Subcutaneous abdominal adipose tissue (tissue), 5 donors: ENCODE measurements around the gene SOX9.
"Not testable (repeated sequence)": the region's sequence is repeated elsewhere in the genome, so short reads cannot be mapped to it uniquely, and the experiment has no call there.

Source experiments
- H3K27ac ChIP-seq: one replicate; pipeline ENCODE4 v1.7.0; 2013; ENCODE audit warnings: low read depth, mild to moderate bottlenecking, inconsistent platforms, low read length, moderate library complexity
- H3K27me3 ChIP-seq, 5 donors: one replicate each; pipeline ENCODE4 v1.7.0; 2013; ENCODE audit warnings: low read length in 5 of 5, inconsistent platforms in 1 of 5; ENCODE audit not compliant: control insufficient read depth in 5 of 5, insufficient read depth in 4 of 5
- H3K36me3 ChIP-seq, 5 donors: one replicate each; pipeline ENCODE4 v1.7.0; 2013; ENCODE audit warnings: low read length in 5 of 5; ENCODE audit not compliant: control insufficient read depth in 5 of 5, insufficient read depth in 5 of 5
- H3K4me1 ChIP-seq, 5 donors: one replicate each; pipeline ENCODE4 v1.7.0; 2013; ENCODE audit warnings: low read length in 5 of 5, mild to moderate bottlenecking in 3 of 5, moderate library complexity in 1 of 5; ENCODE audit not compliant: control insufficient read depth in 5 of 5, insufficient read depth in 5 of 5
- H3K4me3 ChIP-seq, 5 donors: one replicate each; pipeline ENCODE4 v1.7.0; 2013; ENCODE audit warnings: low read length in 5 of 5, low read depth in 1 of 5
- H3K9ac ChIP-seq, 5 donors: one replicate each; pipeline ENCODE4 v1.7.0; 2013; ENCODE audit warnings: low read length in 5 of 5, mild to moderate bottlenecking in 4 of 5, moderate library complexity in 3 of 5
- H3K9me3 ChIP-seq, 5 donors: one replicate each; pipeline ENCODE4 v1.7.0; 2013; ENCODE audit warnings: low read length in 5 of 5; ENCODE audit not compliant: control insufficient read depth in 5 of 5
- donor health status: healthy.
- donor health status: healthy.
- donor health status: healthy.
- donor health status: healthy.
- donor health status: healthy.

The SOX9 gene

DNA sequence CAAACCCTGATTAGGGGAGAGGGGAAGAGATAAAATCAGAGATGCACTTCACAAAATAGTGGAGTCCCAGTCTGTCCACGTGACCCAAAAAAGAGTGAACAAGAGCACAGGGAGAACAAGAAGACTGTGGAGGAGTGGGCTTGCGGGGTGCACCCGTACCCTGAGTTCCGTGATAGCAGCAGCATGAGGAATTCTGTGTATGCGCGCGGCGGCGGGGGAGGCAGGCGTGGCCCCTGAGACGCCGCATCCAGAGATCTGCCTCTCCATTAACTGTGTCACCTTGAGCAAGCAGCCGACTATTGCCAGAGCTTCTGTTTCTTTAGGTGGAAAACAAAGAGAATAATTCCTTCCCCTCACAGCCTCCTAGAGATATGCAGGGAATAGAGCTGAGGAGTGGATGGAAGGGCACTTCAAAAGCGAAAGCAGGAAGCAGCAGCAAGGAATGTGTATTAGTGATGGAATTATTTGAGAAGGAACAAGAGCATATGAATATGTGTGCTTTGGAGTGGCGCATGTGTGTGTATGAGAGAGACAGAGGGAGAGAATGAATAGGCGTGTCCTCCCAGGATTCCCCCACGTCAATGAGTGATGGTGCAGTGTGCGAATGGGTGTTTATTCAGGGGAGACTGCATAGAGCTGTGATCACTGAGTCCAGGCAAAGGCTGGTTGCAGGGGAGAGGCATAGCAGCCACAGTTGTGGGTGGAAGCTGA lies 10.4 kb upstream of the SOX9 start:
- Histone ChIP-seq H3K27me3 (peaks cover under 1 to 33% (median 15%) of the 10 kb centered on the region in 5 donors), H3K27ac (no peak overlapping the region), H3K4me1 (no peaks in the 10 kb centered on the region), H3K9ac (no peak overlapping the region), H3K36me3 (no peaks in the 10 kb centered on the region), H3K9me3 (no peaks in the 10 kb centered on the region), H3K4me3 (peak overlapping the region in 3 of 5 donors; percentile 17 to 54 (median 45))

DNA sequence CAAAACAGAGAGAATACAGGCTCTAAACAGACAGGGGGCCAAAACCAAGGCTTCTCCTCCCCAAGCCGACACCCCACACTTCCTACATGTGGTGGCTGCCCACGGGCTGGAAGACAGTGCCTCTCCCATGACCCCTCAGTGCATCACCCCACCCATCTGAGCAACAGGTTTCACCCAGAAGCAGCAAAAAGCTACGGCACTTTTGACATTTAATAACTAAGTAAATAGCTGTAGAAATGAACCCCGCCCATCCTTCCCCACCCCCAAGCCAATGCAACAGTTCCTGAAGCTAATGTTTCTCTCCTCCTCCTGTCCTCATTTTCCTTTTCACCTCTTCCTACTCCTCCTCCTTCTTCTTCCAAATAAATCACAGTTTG lies 9.9 kb upstream of the SOX9 start:
- peak overlapping the region in 2 of 5 donors; percentile 17 to 54 for H3K4me3 ChIP-seq
- peaks cover 5 to 38% (median 20%) of the 10 kb centered on the region in 5 donors for H3K27me3 ChIP-seq
- no peak overlapping the region for H3K27ac ChIP-seq
- H3K36me3 ChIP-seq, result no peaks in the 10 kb centered on the region
- no peak overlapping the region for H3K9ac ChIP-seq
- no peaks in the 10 kb centered on the region for H3K9me3 ChIP-seq
- H3K4me1 ChIP-seq, result peaks cover 0 to 3% (median 0%) of the 10 kb centered on the region in 5 donors

DNA sequence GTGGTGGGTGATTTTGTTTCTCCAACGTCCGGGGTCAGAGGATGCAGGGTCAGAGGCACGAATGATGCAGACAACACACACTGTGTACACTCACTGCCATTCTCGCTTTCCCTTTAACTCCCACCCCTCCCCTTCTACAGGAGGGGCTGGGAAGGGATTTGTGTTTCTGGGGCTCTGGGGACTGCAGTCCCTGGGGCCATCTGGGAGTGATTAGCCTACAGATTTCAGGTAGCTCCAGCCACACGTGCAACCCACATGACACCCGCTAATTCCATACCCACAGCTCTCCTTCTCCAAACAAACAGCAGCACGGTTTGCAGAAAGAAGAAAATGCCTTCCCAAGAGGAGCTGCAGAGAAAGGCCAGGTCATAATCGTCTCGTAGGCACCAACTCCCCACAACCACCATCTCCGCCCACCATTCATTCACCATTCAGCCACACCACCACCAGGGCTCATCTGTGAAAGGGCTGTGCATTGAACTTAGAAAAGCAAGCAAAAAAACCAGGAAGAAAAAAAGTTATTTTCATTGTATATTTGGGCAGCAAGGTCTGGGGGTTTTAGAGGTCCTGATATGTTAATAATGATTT lies 9.4 kb upstream of the SOX9 start:
- no peaks in the 10 kb centered on the region for H3K36me3 ChIP-seq
- H3K9ac ChIP-seq, result no peak overlapping the region
- H3K4me1 ChIP-seq, result peaks cover 0 to 5% (median under 1%) of the 10 kb centered on the region in 5 donors
- H3K4me3 ChIP-seq, result no peak overlapping the region
- no peaks in the 10 kb centered on the region for H3K9me3 ChIP-seq
- peaks cover 10 to 43% (median 25%) of the 10 kb centered on the region in 5 donors for H3K27me3 ChIP-seq
- H3K27ac ChIP-seq, result no peak overlapping the region

DNA sequence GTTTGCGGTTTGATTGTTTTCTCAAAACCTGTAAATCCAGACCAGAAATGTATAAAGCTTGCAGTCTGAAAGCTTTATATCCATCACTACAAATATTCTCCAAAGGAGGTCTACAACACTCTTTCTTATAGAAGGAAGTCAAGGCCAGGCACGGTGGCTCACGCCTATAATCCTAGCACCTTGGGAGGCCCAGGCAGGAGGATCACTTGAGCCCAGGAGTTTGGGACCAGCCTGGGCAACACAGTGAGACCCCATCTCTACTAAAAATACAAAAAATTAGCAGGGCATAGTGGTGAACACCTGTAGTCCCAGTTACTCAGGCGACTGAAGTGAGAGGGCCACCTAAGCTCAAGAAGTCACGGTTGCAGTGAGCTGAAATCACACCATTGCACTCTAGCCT lies 8.9 kb upstream of the SOX9 start:
- H3K4me3 ChIP-seq, H3K9ac ChIP-seq, H3K36me3 ChIP-seq, H3K9me3 ChIP-seq, H3K27ac ChIP-seq, H3K4me1 ChIP-seq: not testable (repeated sequence)
- peaks cover 15 to 48% (median 29%) of the 10 kb centered on the region in 5 donors for H3K27me3 ChIP-seq

DNA sequence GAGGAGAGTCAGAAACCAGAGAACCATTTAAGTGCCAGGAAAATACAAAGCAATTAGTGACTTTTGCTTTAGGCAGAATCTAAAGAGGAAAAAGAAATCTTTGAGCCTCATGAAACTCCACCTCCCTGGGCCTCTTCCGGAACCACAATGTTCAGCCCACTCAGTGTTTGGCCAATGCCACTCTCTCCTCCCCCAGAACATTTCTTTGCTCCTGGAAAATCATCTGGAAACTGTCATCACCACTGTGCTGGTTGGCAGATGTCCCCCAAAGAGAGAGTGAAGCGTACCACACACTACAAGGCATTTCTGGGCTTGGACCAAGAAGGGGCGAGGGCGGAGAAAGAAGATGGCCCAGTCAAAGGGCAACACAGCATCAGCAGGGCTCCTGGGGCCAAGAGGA lies 7.1 kb upstream of the SOX9 start:
- Histone ChIP-seq H3K4me1 (peaks cover 0 to 26% (median 22%) of the 10 kb centered on the region in 5 donors), H3K36me3 (no peaks in the 10 kb centered on the region), H3K9me3 (no peaks in the 10 kb centered on the region), H3K27ac (no peak overlapping the region), H3K4me3 (no peak overlapping the region), H3K27me3 (peaks cover 32 to 61% (median 45%) of the 10 kb centered on the region in 5 donors), H3K9ac (no peak overlapping the region)

DNA sequence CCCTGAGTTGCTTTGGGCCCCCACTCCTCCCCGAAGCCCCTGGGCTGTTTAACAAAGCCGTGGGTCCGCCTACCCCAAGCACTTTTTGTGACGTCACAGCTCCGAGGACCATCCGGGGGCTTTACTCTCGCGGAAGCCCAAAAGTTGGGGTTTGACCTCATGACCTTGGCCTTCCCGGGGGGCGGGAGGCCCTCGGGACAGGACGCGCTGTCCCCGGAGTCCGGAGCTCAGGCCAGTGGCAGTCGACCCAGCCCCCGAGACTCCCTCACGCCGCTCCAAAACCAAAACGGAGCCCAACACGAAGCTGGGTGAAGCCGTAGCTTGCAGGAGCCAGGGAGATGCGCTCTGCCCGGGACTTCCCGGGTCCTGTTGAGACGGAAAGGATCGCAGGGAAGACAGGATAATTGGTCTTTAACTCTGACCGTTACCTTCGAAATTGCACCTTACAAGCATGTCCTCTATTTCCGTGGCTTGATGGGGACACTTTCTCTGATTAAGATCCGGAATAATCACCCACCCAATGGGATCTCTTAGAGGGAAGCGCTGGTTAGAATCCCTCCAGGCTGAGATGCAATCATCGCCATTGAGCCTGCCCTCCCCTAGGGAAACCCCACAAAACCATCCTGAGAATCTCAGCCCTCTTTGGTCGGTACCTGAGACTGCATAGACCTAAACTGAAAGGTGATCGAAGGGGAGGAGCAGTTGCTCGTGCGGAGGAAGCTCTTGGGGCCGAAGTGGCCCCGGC lies 4.9 kb upstream of the SOX9 start:
- Histone ChIP-seq H3K27ac (no peak overlapping the region), H3K9ac (no peak overlapping the region), H3K9me3 (no peaks in the 10 kb centered on the region), H3K27me3 (peaks cover 32 to 57% (median 48%) of the 10 kb centered on the region in 5 donors), H3K36me3 (no peaks in the 10 kb centered on the region), H3K4me3 (peak overlapping the region in 1 of 5 donors; percentile 41), H3K4me1 (peaks cover 0 to 34% (median 29%) of the 10 kb centered on the region in 5 donors)

DNA sequence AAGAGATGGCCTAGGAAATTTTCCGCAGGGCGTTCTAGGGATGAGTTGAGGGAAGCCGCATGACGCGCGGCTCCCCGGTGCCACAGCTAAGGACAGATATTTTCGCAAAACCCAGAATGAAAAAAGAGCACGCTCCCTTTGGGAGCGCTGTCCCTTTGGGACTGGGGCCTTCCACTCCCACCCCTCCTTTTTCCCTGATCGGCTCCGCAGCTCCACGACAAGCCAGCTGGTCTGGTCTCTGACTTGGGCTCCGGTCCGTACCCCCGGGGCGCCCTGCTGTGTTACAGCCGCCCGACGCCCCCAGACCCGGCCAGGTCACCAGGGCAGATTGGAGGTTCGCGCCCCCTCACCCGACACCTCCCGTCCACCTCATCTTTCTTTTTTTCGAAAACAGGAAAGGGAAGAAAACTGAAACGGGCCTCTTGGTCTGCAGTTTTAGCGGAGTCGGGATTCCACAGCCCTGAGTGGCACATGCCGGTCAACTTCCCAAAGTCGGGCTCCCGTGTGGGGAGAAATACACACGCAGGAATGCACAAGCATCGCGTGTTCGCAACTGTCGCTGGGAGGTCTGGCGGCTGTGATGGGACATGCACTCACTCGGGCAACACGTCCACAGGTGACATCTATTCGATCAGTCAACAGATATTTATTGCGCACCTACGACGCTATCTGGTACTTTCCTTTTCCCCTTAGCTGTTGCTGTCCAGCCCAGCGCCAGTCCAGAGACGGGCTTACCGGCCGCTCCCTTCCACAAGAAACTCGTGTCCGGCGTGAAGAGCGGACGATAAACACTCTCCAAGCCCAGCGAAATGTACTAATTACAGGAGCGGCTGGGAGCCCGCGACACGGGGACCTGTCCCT lies 3.9 kb upstream of the SOX9 start:
- Histone ChIP-seq H3K36me3 (no peaks in the 10 kb centered on the region), H3K4me3 (peak overlapping the region; percentile 41 to 77 (median 43)), H3K27me3 (peaks cover 32 to 61% (median 48%) of the 10 kb centered on the region in 5 donors), H3K4me1 (peaks cover 0 to 44% (median 36%) of the 10 kb centered on the region in 5 donors), H3K9ac (no peak overlapping the region), H3K27ac (no peak overlapping the region), H3K9me3 (no peaks in the 10 kb centered on the region)

DNA sequence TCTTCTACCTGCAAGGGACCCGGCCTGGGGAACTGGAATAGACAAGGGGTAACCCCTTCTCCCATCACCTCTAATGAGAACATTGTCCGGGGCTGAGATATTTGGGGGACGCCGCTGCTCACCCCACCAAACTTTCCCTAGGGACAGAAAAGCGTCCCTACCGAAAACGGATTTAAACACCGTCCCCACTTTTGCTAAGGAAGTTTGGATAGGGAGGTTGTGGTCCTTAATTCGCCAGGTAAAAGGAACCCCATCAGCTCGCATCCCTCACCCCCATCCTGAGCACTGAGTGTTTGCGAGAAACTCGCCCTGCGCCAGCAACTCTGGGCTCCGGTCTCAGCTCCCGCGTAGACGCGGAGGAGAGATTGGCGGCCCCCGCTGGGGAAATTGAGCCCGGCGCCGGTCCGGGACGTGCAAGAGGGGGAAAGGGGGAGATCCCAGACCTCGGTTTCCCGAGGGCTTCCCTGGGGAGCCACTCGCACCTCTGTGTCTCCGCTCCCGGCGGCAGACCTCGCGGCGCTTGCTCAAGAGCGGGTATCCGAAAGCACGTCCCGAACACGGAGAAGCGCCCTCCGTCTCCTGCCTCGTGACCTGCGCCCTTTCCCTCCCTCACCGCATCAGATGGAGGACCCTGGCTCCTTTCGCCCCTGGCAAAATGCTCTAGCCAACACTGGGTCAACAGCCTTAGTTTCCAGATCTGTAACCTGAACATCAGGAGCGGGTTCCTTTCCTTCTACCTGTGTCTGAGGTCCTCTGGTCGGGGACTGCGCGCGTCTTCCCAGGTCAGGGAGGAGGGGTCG lies 3.1 kb upstream of the SOX9 start:
- Histone ChIP-seq H3K9me3 (no peaks in the 10 kb centered on the region), H3K27me3 (peaks cover 32 to 57% (median 46%) of the 10 kb centered on the region in 5 donors), H3K4me3 (peak overlapping the region; percentile 41 to 77 (median 52)), H3K36me3 (no peaks in the 10 kb centered on the region), H3K27ac (no peak overlapping the region), H3K4me1 (peaks cover 0 to 50% (median 42%) of the 10 kb centered on the region in 5 donors), H3K9ac (no peak overlapping the region)
